M059J (cell line): ENCODE measurements around the gene CBX4. TPM values are rescaled to one million over a fixed set of nuclear protein-coding genes. Genes with fewer than 3 reads are reported as not detected.

ENCODE experiments used
- DNase-seq: peaks from one replicate; pipeline ENCODE4 v3.0.0-alpha.2; 2012; ENCODE audit warnings: low read depth
- total RNA-seq: library from RNA; depleted of rRNA; stranded (reverse); fragments of >200 nt; shearing (Covaris generic); gene quantifications from 2 replicates; pipeline ENCODE4 v1.2.3, GENCODE V29; 2014; rRNA removed

The CBX4 gene
- total RNA-seq, 1 experiment from 2014 or later = 21.2 TPM

DNA sequence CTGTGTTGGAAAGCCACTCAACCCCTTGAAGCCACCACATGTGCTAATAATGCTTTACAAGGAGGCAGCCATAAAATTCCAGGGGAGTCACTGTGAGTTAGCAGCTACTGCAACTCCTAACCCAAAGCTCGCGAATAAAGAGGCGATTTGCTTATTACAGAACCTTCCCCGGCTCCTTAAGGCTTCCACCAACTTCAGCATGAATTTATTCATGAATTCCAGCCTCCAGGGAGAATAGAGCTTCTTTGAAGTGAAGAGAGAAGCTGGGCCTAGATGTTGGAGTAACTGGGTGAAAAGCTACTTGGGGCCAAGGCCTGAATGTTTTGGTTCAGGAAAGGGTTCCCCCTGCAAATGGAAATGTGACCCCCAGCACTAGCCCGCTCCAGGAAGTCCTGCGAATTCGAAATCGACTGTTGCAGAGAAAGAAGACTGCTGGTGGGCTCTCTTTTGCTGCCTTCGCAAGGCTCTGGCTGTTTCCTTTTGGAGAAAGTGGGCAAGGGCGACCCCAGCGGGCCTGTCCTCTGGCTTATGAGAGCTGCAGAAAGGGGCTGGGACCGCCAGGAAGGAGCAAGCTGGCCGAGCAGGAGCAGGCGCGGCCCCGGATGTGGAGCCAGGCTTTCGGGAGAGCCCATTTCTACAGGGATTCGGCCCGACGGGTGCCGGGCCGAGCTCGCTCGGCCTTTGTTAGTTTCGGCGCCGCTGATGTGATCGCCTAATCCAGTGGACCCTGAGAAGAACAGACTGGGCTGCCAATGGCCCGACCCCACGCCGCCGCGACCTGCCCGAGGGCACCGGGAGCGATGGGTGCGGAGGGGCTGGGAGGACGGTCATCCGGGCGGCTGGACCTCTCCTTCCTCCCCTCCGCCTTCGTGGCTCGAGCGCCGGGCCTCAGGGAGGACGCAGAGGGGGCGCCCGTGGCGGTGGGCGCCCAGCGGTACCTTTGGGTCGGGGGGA, 50.0 kb downstream of the CBX4 start:
- no peak for DNase-seq

DNA sequence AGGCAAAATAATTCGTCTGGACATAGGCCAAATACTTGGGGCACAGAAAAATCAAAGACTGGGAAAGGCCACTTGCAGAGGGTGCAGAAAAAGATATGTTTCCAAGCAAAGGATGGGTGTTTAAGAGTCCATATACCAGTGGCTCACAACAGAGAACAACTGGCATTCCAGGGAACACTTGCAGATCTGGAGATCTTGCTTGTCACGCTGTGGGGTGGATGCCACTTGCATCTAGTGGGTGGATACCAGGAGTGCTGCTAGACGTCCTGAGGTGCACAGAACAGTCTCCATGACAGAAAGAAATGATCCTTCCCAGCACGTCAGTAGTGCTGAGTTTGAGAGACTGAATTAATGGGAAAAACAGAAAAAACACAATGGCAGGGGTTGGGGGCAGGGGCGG, 50.8 kb downstream of the CBX4 start:
- DNase-seq = no peak

DNA sequence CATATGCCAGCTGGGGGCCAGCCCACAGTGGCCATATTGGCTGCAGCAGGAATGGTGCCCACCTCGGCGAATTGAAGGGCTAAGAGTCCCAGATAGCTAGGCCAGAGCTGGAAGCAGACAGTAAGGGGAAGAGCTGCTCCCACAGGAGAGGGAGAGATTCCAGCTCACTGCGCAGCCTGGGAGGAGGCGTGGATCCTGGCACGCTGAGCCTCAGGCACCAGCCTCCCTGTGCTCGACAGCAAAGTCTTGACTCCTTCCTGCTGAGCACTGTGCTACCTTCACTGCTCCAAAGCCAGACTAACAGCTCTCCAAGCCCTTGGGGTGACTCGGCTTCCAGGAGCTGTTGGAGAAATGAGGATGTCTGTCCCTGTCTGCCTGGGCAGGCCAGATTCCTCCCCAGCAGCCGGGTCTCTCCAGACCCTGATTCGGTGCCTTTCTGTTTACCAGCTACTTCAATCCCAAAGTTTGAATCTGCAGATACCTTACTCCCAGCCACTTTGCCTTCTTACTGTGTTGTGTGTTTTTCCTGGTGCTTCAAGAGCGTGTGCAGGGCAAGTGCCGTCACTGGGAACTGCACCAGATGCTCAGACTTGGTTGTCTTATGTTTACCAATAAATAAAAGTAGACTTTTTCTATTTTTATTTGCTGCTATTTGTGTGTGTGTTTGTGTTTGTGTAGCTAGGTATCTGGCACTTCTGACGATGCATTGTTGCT, 52.2 kb downstream of the CBX4 start:
- no peak for DNase-seq

DNA sequence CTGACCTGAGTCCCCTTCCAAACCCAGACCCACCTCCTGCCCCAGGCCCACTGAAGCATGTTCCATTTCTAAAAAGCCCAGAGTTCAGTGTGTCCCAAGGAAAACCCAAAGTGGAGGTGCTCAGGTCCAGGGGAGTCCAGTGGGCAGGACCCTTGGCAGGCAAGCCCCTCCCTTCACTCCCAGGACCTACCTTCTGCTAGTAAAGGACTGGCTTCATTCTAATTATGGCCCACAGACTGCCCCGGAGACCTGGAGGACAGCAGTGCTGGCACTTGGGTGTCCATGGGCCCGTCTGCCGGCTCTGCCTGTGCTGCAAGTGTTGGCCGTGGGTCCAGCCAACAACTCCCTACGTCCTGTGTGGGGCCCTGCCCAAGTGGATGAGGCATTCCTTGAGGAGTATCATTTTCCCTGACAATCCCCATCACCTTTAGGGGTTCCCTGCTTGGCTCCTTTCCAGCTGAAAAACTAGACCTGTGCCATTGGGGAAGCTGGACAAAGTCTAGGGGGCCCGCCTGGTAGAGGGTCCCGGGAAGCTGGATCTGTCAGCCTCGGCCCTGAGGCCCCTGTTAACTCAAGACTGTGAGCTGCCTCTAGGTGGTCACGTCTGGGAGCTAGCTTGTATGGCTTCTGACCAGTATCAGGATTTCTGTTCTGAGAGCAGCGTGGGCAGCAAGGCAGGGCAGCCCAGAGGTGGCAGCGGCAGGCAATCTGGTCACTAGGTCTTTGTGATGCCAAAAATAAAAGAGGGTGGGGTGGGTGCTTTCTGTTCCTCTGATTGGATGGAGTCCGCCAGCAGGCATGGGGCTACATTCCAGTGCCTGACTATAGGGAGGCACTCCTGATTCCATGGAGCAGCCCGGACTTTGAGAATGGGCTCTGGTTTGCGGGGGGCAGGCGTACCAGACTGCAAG, 53.1 kb downstream of the CBX4 start:
- DNase-seq = no peak

DNA sequence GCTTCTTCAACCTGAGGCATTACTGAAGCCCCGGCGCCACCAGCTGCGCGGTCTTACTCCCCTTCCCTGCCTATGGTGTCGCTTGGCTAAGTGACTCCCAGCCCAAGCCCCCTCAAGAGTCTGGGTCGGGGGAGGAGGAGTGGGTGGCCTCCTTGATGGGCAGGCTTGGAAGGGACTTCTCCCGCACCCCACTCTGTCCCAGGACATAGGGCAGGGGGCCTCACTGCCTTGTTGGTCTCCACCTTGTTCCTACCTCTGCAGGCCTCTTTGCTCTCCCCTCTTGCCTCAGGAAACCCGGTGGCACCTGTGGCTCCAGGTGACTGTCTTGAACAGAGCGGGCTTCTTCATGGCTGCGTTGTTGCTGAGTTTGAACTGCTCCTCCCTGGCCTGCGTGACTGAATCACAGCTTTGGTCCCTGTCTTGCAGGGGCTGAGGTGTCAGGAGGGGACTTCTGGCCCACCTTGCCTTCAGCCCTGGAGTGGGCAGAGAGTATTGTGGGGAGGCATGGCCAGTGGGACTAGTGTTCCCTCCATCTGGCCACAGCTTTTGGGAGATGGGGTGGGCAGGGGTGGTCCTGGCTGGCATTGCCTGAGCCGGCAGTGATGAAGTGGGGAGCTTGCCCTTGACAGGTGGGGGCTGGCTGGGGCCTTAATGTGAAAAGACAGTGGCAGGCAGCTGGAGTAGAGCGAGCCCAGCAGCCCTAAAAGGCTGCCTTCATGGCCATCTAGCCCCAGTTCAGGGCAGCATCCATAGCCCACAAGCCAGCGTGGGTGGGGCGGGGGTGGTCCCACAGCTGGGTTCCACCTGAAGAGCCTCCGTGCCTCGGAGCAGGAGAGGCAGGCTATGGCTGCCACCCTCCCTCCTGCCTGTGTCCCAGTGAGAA, 54.0 kb downstream of the CBX4 start:
- no peak for DNase-seq

DNA sequence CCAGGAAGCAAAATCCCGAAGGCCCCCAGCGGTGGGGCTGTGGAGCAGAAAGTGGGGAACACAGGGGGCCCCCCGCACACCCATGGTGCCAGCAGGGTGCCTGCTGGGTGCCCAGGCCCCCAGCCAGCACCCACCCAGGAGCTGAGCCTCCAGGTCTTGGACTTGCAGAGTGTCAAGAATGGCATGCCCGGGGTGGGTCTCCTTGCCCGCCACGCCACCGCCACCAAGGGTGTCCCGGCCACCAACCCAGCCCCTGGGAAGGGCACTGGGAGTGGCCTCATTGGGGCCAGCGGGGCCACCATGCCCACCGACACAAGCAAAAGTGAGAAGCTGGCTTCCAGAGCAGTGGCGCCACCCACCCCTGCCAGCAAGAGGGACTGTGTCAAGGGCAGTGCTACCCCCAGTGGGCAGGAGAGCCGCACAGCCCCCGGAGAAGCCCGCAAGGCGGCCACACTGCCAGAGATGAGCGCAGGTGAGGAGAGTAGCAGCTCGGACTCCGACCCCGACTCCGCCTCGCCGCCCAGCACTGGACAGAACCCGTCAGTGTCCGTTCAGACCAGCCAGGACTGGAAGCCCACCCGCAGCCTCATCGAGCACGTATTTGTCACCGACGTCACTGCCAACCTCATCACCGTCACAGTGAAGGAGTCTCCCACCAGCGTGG, 54.8 kb downstream of the CBX4 start:
- DNase-seq = no peak

GRCh38 chr17:79783891-79784290, 55.3 kb downstream of the CBX4 start:
- no peak for DNase-seq

Other genes with a start within 250 kb of the CBX4 start
- gene RBFOX3, start 228.4 kb downstream of the CBX4 start, total RNA-seq = not detected in 2 replicates
- not detected in 2 replicates for gene ENPP7, start 108.5 kb downstream of the CBX4 start, total RNA-seq
- gene CBX2, start 61.3 kb downstream of the CBX4 start, total RNA-seq = 3.0 and 4.0 TPM in 2 replicates
- 7.3 and 11.2 TPM in 2 replicates for gene CBX8, start 42.4 kb downstream of the CBX4 start, total RNA-seq
- gene TBC1D16, start 196.4 kb upstream of the CBX4 start, total RNA-seq = 9.3 and 15.3 TPM in 2 replicates
- 0.94 and 1.3 TPM in 2 replicates for gene CCDC40, start 197.2 kb upstream of the CBX4 start, total RNA-seq